Mucosa of descending colon (tissue), 3 donors: ENCODE measurements around the gene MDFI. TPM values are rescaled to one million over a fixed set of nuclear protein-coding genes. Genes with fewer than 3 reads are reported as not detected.

ENCODE experiments used
- ATAC-seq: fragments of 200-7000 bp; cut with Tn5 transposase; one replicate; pipeline ENCODE4 v1.9.1; 2020; ENCODE audit warnings: mild to moderate bottlenecking, moderate library complexity
- DNase-seq, 3 donors: peaks; one replicate each; pipeline ENCODE4 v3.0.0-alpha.2; 2020
- H3K36me3 ChIP-seq: fragments of 200-600 bp; one replicate; pipeline ENCODE4 v1.8.0; 2021; ENCODE audit warnings: low read depth, mild to moderate bottlenecking
- H3K4me1 ChIP-seq: fragments of 200-600 bp; one replicate; pipeline ENCODE4 v1.8.0; 2021; ENCODE audit warnings: low read depth, mild to moderate bottlenecking
- H3K4me3 ChIP-seq: fragments of 200-600 bp; one replicate; pipeline ENCODE4 v1.8.0; 2021; ENCODE audit warnings: mild to moderate bottlenecking
- H3K9me3 ChIP-seq: fragments of 200-600 bp; one replicate; pipeline ENCODE4 v1.8.0; 2021; ENCODE audit warnings: mild to moderate bottlenecking
- intact Hi-C, 2 donors: fragments of 100-400 bp; cut with DNase I in 1 of 2; cut with micrococcal nuclease in 1 of 2; formaldehyde crosslinking; loops; one replicate each; pipeline versions ENCODE4 v1.11.0 to v1.11.1; 2022; cut with DNase I, micrococcal nuclease
- total RNA-seq, 3 donors: library from RNA; stranded (reverse); fragmentation: NEBNext Ultra II Directional in 2 of 3; extraction: Animal tissue kit (Norgen Biotek cat#: 25700) in 2 of 3; gene quantifications; one replicate each; pipeline versions ENCODE4 v1.2.1 to v1.2.4, GENCODE V29; 2021 to 2023
- TF ChIP-seq, protein P1 (sequence below): fragments of 200-600 bp; IDR thresholded peaks from one replicate; pipeline ENCODE4 v1.8.0; 2022; ENCODE audit warnings: antibody characterized with exemption, mild to moderate bottlenecking
- donor health status: DM: no; HTN: no; CAD: no; lungs with moderate emphysema.
- donor health status: DM: no; HTN: no; CAD: no.
- donor health status: DM: no; HTN: yes; CAD: no.

Gene MDFI
- total RNA-seq, 3 donors from 2014 or later: 0.96 to 2.2 (median 2.1) TPM

DNA sequence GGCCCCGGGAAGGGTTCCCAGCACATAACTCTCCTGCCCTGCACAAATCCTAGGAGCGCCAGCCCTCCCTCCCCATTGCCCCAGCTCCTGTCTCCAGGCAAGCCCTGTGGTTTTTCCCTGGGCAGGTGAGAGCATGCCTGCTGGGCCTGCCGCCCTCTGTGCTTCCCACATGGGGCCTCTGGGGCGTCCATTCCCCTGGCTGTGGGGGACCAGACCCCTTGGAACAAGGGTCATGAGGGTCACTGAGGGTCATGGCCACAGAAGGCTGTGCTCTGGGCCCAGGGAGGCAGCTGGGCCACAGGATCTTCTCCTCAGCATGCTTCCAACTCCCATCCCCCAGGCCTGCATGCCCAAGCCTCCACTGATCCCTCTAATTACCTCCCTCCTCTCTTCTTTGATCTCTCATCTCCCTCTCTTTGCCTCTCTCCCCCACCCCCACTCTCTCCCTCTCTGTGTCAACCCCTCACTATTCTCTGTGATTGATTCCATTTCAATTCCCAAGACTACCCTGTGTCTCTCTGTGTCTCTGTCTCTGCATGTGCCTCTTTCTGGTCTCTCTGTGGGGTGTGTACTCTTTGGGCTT is 6.1 kb downstream of the MDFI start:
- no peak overlapping the region for H3K4me3 ChIP-seq
- no peaks in the 10 kb centered on the region for H3K4me1 ChIP-seq
- no peaks in the 10 kb centered on the region for H3K36me3 ChIP-seq
- intact Hi-C loops: no loop called here
- DNase-seq: no peak
- TF ChIP-seq, protein P1, sequence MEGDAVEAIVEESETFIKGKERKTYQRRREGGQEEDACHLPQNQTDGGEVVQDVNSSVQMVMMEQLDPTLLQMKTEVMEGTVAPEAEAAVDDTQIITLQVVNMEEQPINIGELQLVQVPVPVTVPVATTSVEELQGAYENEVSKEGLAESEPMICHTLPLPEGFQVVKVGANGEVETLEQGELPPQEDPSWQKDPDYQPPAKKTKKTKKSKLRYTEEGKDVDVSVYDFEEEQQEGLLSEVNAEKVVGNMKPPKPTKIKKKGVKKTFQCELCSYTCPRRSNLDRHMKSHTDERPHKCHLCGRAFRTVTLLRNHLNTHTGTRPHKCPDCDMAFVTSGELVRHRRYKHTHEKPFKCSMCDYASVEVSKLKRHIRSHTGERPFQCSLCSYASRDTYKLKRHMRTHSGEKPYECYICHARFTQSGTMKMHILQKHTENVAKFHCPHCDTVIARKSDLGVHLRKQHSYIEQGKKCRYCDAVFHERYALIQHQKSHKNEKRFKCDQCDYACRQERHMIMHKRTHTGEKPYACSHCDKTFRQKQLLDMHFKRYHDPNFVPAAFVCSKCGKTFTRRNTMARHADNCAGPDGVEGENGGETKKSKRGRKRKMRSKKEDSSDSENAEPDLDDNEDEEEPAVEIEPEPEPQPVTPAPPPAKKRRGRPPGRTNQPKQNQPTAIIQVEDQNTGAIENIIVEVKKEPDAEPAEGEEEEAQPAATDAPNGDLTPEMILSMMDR: no peak
- no peaks in the 10 kb centered on the region for H3K9me3 ChIP-seq
- no peak for ATAC-seq

DNA sequence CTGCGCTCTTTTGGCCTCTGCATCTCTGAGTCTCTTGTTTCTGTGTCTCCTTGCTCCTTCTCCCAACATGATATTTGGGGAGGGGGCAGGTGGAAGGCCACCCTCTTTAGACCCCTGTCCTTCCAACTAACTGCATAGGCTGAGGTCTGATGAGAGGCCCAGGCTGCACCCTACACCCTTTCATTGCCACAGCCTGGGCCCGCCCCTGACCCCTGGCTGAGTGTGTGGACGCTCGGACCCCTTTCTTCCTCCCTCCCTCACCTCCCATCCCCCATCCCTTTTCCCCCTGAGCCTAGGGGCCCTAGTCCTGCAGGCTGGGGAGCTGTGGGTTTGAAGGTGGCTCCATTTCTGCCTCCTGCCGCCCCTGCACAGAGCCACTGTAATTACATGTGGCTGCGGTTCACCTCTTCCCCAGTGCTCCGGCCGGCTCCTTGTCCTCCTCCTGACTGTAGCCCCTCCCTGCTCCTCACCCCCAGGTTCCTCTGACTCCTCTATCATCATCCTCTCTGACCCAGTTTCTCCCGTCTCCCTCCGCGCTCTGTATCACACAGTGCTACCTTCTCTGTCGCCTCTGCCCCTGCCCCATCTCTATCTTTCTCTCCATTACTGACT is 6.8 kb downstream of the MDFI start:
- no peaks in the 10 kb centered on the region for H3K4me1 ChIP-seq
- TF ChIP-seq, protein P1: no peak
- intact Hi-C loops: no loop called here

GRCh38 chr6:41646026-41646795 is 7.9 kb downstream of the MDFI start:
- DNase-seq (no peak), ATAC-seq (no peak)
- Histone ChIP-seq H3K4me1 (no peaks in the 10 kb centered on the region), H3K36me3 (no peaks in the 10 kb centered on the region), H3K9me3 (no peaks in the 10 kb centered on the region), H3K4me3 (no peak overlapping the region)
- TF ChIP-seq, protein P1: no peak
- intact Hi-C loops: no loop called here

More for the DNA sequence above, 6.8 kb downstream of the MDFI start:
- ATAC-seq (no peak), DNase-seq (no peak)
- Histone ChIP-seq H3K4me3 (no peak overlapping the region), H3K36me3 (no peaks in the 10 kb centered on the region), H3K9me3 (no peaks in the 10 kb centered on the region)

GRCh38 chr6:41647061-41647511 is 8.8 kb downstream of the MDFI start:
- no peak overlapping the region for H3K4me3 ChIP-seq
- ATAC-seq: no peak
- H3K36me3 ChIP-seq: no peaks in the 10 kb centered on the region
- H3K4me1 ChIP-seq: no peaks in the 10 kb centered on the region
- intact Hi-C loops: no loop called here
- no peak for DNase-seq
- TF ChIP-seq, protein P1: no peak
- no peaks in the 10 kb centered on the region for H3K9me3 ChIP-seq

DNA sequence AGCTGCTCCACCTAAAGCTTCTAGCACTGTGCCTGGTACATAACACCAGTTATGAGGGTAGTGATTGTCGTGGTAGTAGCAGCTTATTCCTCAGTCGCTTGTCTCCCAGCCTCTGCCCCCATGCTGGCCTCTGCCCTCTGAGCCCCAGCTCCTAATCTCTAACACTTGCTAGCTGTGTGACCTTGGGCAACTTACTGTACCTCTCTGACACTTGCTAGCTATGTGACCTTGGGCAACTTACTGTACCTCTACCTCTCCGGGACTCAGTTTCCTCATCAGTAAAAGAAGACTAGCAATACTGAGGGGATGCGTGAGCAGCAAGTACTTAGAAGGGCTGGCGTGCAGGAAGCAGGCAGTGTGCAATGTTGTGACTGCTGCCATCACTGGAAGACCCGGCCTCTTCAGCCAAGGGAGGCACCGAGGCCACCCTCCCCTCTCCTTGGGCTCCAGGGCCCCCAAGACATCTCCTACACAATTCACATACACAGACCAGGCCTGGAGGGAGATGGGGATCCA is 9.9 kb downstream of the MDFI start:
- H3K9me3 ChIP-seq: no peaks in the 10 kb centered on the region
- no peak for ATAC-seq
- H3K4me1 ChIP-seq: no peaks in the 10 kb centered on the region
- no peak for DNase-seq
- intact Hi-C loops: no loop called here
- TF ChIP-seq, protein P1: no peak
- no peaks in the 10 kb centered on the region for H3K36me3 ChIP-seq
- no peak overlapping the region for H3K4me3 ChIP-seq
